PC-3 (cell line): ENCODE results near the gene FIP1L1.

ENCODE experiments used
- EZH2 ChIP-seq: fragments of 300-600 bp; sonication (generic); IDR thresholded peaks from one replicate; pipeline ENCODE4 v1.6.1; 2017; ENCODE audit warnings: antibody characterized with exemption, mild to moderate bottlenecking, low read length; ENCODE audit not compliant: unreplicated experiment
- TF ChIP-seq, protein P1 (sequence below): fragments of 300-600 bp; sonication (generic); conservative IDR thresholded peaks from 2 replicates; pipeline ENCODE4 v1.5.1; 2017; ENCODE audit warnings: antibody characterized with exemption, low read depth, mild to moderate bottlenecking, low read length

- TF ChIP-seq, protein P1, sequence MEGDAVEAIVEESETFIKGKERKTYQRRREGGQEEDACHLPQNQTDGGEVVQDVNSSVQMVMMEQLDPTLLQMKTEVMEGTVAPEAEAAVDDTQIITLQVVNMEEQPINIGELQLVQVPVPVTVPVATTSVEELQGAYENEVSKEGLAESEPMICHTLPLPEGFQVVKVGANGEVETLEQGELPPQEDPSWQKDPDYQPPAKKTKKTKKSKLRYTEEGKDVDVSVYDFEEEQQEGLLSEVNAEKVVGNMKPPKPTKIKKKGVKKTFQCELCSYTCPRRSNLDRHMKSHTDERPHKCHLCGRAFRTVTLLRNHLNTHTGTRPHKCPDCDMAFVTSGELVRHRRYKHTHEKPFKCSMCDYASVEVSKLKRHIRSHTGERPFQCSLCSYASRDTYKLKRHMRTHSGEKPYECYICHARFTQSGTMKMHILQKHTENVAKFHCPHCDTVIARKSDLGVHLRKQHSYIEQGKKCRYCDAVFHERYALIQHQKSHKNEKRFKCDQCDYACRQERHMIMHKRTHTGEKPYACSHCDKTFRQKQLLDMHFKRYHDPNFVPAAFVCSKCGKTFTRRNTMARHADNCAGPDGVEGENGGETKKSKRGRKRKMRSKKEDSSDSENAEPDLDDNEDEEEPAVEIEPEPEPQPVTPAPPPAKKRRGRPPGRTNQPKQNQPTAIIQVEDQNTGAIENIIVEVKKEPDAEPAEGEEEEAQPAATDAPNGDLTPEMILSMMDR, result no peak
- no peak for TF ChIP-seq EZH2
Measured at GRCh38 chr4:53477038-53477565, 99.7 kb downstream of the FIP1L1 start.
